ENCODE results near the gene C1orf174. TPM values are rescaled to one million over a fixed set of nuclear protein-coding genes. Genes with fewer than 3 reads are reported as not detected.

The C1orf174 gene
- total and polyA plus RNA-seq, 5 donors: 11.3 to 15.1 (median 11.7) TPM

- Histone ChIP-seq H3K9me3 (ENCODE audit: control insufficient read depth, low read length) (no peaks in the 10 kb centered on the region), H3K27ac (ENCODE audit: low read length) (no peak overlapping the region), H3K4me3 (ENCODE audit: low read length) (no peak overlapping the region), H3K4me1 (ENCODE audit: control insufficient read depth, insufficient read depth, low read length) (no peaks in the 10 kb centered on the region), H3K27me3 (ENCODE audit: control insufficient read depth, insufficient read depth) (no peaks in the 10 kb centered on the region)
- DNase-seq (peak in 1 of 3 donors; percentile 44), ATAC-seq (no peak)
- 81% methylated on average over 26 of the region's 26 CpGs for WGBS
- intact Hi-C loops (cut with DNase I): no loop called here
These were observed 9.4 kb downstream of the C1orf174 start for GRCh38 chr1:3890389-3891328.

- 89% methylated on average over 14 of the region's 14 CpGs for WGBS
- no peaks in the 10 kb centered on the region for H3K9me3 ChIP-seq (ENCODE audit: control insufficient read depth, low read length)
- H3K4me3 ChIP-seq (ENCODE audit: low read length): no peak overlapping the region
- ATAC-seq (no peak), DNase-seq (peak in 1 of 3 donors; percentile 39)
- H3K4me1 ChIP-seq (ENCODE audit: control insufficient read depth, insufficient read depth, low read length): no peaks in the 10 kb centered on the region
- no peaks in the 10 kb centered on the region for H3K27me3 ChIP-seq (ENCODE audit: control insufficient read depth, insufficient read depth)
- no peak overlapping the region for H3K27ac ChIP-seq (ENCODE audit: low read length)
- intact Hi-C loops (cut with DNase I): no loop called here
These were observed 10.1 kb downstream of the C1orf174 start for GRCh38 chr1:3889936-3890335.

- ATAC-seq: no peak
- intact Hi-C loops (cut with DNase I): no loop called here
- Histone ChIP-seq H3K27me3 (ENCODE audit: control insufficient read depth, insufficient read depth) (no peaks in the 10 kb centered on the region), H3K4me3 (ENCODE audit: low read length) (no peak overlapping the region), H3K27ac (ENCODE audit: low read length) (no peak overlapping the region), H3K9me3 (ENCODE audit: control insufficient read depth, low read length) (no peaks in the 10 kb centered on the region), H3K4me1 (ENCODE audit: control insufficient read depth, insufficient read depth, low read length) (no peaks in the 10 kb centered on the region)
- DNase-seq: peak in 1 of 3 donors; percentile 41
- 85% methylated on average over 15 of the region's 15 CpGs for WGBS
These were observed 11.8 kb downstream of the C1orf174 start for GRCh38 chr1:3888301-3888700.

GRCh38 chr1:3886691-3887090, 13.4 kb downstream of the C1orf174 start:
- H3K27me3 ChIP-seq (ENCODE audit: control insufficient read depth, insufficient read depth): no peaks in the 10 kb centered on the region
- intact Hi-C loops (cut with DNase I): no loop called here
- DNase-seq (peak in 1 of 3 donors; percentile 38), ATAC-seq (no peak)
- WGBS: 83% methylated on average over 8 of the region's 8 CpGs
- H3K9me3 ChIP-seq (ENCODE audit: control insufficient read depth, low read length): no peaks in the 10 kb centered on the region
- no peak overlapping the region for H3K27ac ChIP-seq (ENCODE audit: low read length)
- H3K4me1 ChIP-seq (ENCODE audit: control insufficient read depth, insufficient read depth, low read length): no peaks in the 10 kb centered on the region
- H3K4me3 ChIP-seq (ENCODE audit: low read length): no peak overlapping the region

GRCh38 chr1:3886106-3886670, 13.9 kb downstream of the C1orf174 start:
- Histone ChIP-seq H3K27me3 (ENCODE audit: control insufficient read depth, insufficient read depth) (no peaks in the 10 kb centered on the region), H3K27ac (ENCODE audit: low read length) (no peak overlapping the region), H3K9me3 (ENCODE audit: control insufficient read depth, low read length) (no peaks in the 10 kb centered on the region), H3K4me3 (ENCODE audit: low read length) (no peak overlapping the region), H3K4me1 (ENCODE audit: control insufficient read depth, insufficient read depth, low read length) (no peaks in the 10 kb centered on the region)
- intact Hi-C loops (cut with DNase I): no loop called here
- 90% methylated on average over 15 of the region's 15 CpGs for WGBS
- DNase-seq (peak in 1 of 3 donors; percentile 32), ATAC-seq (no peak)

- no peak for ATAC-seq
- intact Hi-C loops (cut with DNase I): no loop called here
These were observed 14.5 kb downstream of the C1orf174 start for GRCh38 chr1:3885611-3886010.

GRCh38 chr1:3884966-3885365, 15.1 kb downstream of the C1orf174 start:
- no peak for DNase-seq
- Histone ChIP-seq H3K4me3 (ENCODE audit: low read length) (no peak overlapping the region), H3K27me3 (ENCODE audit: control insufficient read depth, insufficient read depth) (no peaks in the 10 kb centered on the region), H3K27ac (ENCODE audit: low read length) (no peak overlapping the region), H3K9me3 (ENCODE audit: control insufficient read depth, low read length) (no peaks in the 10 kb centered on the region), H3K4me1 (ENCODE audit: control insufficient read depth, insufficient read depth, low read length) (no peaks in the 10 kb centered on the region)
- no peak for ATAC-seq
- intact Hi-C loops (cut with DNase I): no loop called here
- 87% methylated on average over 13 of the region's 13 CpGs for WGBS

More at GRCh38 chr1:3885611-3886010, 14.5 kb downstream of the C1orf174 start:
- Histone ChIP-seq H3K27me3 (ENCODE audit: control insufficient read depth, insufficient read depth) (no peaks in the 10 kb centered on the region), H3K4me3 (ENCODE audit: low read length) (no peak overlapping the region), H3K27ac (ENCODE audit: low read length) (no peak overlapping the region), H3K4me1 (ENCODE audit: control insufficient read depth, insufficient read depth, low read length) (no peaks in the 10 kb centered on the region), H3K9me3 (ENCODE audit: control insufficient read depth, low read length) (no peaks in the 10 kb centered on the region)
- WGBS: 85% methylated on average over 7 of the region's 7 CpGs
- peak in 2 of 3 donors; percentile 12 to 32 for DNase-seq

GRCh38 chr1:3883194-3883925, 16.7 kb downstream of the C1orf174 start:
- 95% methylated on average over 18 of the region's 18 CpGs for WGBS
- Histone ChIP-seq H3K27ac (ENCODE audit: low read length) (no peak overlapping the region), H3K4me3 (ENCODE audit: low read length) (no peak overlapping the region), H3K27me3 (ENCODE audit: control insufficient read depth, insufficient read depth) (no peaks in the 10 kb centered on the region), H3K9me3 (ENCODE audit: control insufficient read depth, low read length) (no peaks in the 10 kb centered on the region), H3K4me1 (ENCODE audit: control insufficient read depth, insufficient read depth, low read length) (no peaks in the 10 kb centered on the region)
- intact Hi-C loops (cut with DNase I): no loop called here
- ATAC-seq (no peak), DNase-seq (no peak)

- Histone ChIP-seq H3K4me1 (ENCODE audit: control insufficient read depth, insufficient read depth, low read length) (no peaks in the 10 kb centered on the region), H3K9me3 (ENCODE audit: control insufficient read depth, low read length) (no peaks in the 10 kb centered on the region), H3K4me3 (ENCODE audit: low read length) (no peak overlapping the region), H3K27me3 (ENCODE audit: control insufficient read depth, insufficient read depth) (no peaks in the 10 kb centered on the region), H3K27ac (ENCODE audit: low read length) (no peak overlapping the region)
- 89% methylated on average over 5 of the region's 5 CpGs for WGBS
- ATAC-seq: no peak
- DNase-seq: peak in 1 of 3 donors; percentile 46
- intact Hi-C loops (cut with DNase I): no loop called here
These were observed 18.9 kb downstream of the C1orf174 start for GRCh38 chr1:3881193-3881480.

GRCh38 chr1:3880429-3881192, 19.5 kb downstream of the C1orf174 start:
- Histone ChIP-seq H3K9me3 (ENCODE audit: control insufficient read depth, low read length) (no peaks in the 10 kb centered on the region), H3K27ac (ENCODE audit: low read length) (no peak overlapping the region), H3K27me3 (ENCODE audit: control insufficient read depth, insufficient read depth) (no peaks in the 10 kb centered on the region), H3K4me3 (ENCODE audit: low read length) (no peak overlapping the region), H3K4me1 (ENCODE audit: control insufficient read depth, insufficient read depth, low read length) (no peaks in the 10 kb centered on the region)
- ATAC-seq (peak in 1 of 2 donors; percentile 23), DNase-seq (no peak)
- WGBS: 92% methylated on average over 20 of the region's 20 CpGs
- intact Hi-C loops (cut with DNase I): no loop called here
